Endothelial cell of umbilical vein (primary cell): ENCODE measurements around the gene HAUS3. TPM values are rescaled to one million over a fixed set of nuclear protein-coding genes. Genes with fewer than 3 reads are reported as not detected.

Source experiments
- BruUV-seq: library from RNA; stranded (reverse); fragments of 400-500 nt; replicated peaks from 2 replicates; lab custom pipeline; 2021; lab: Mats Ljungman, UMichigan
- CTCF ChIA-PET: fragments of 300-600, 350-600 bp; sonication (Branson Sonifier 250); formaldehyde crosslinking; loops from one replicate; lab custom pipeline; 2021; ENCODE audit warnings: antibody characterized with exemption, inconsistent platforms; lab: Charles Lee
- POLR2A ChIA-PET: fragments of 300-600, 350-600 bp; sonication (Branson Sonifier 250); formaldehyde crosslinking; loops from one replicate; lab custom pipeline; 2021; ENCODE audit warnings: antibody characterized with exemption, inconsistent platforms; lab: Charles Lee
- DNase-seq: peaks from one replicate; pipeline ENCODE4 v3.0.0-alpha.2; 2011; ENCODE audit warnings: low read depth, low spot score
- FAIRE-seq: peaks from 2 replicates; lab custom pipeline; 2011; peaks lifted over from hg19 to GRCh38; lab: Jason Lieb, UNC
- H2AFZ ChIP-seq: 2 replicates; pipeline ENCODE4 v1.6.0; 2012; ENCODE audit warnings: low read depth, low read length, control low read depth, inconsistent platforms
- H3K27ac ChIP-seq: 2 replicates; pipeline ENCODE4 v1.5.1; 2011; ENCODE audit warnings: low read depth, mild to moderate bottlenecking, control low read depth, low read length, moderate library complexity; ENCODE audit not compliant: insufficient read depth
- H3K27me3 ChIP-seq, 2 experiments: 2 replicates each; pipeline versions ENCODE4 v1.6.0 to v1.6.1; 2011; ENCODE audit warnings: low read length in 2 of 2, mixed read lengths in 1 of 2; ENCODE audit not compliant: control insufficient read depth in 2 of 2, insufficient read depth in 2 of 2
- H3K36me3 ChIP-seq, 2 experiments: 2 replicates in 1 of 2; 3 replicates in 1 of 2; pipeline ENCODE4 v1.5.1; 2011; ENCODE audit warnings: low read length in 2 of 2, mild to moderate bottlenecking in 1 of 2, moderate library complexity in 1 of 2; ENCODE audit not compliant: control insufficient read depth in 2 of 2, insufficient read depth in 2 of 2; ENCODE audit errors: extremely low read depth in 1 of 2
- H3K4me1 ChIP-seq: 3 replicates; pipeline ENCODE4 v1.5.1; 2011; ENCODE audit warnings: mild to moderate bottlenecking, low read length; ENCODE audit not compliant: control insufficient read depth, insufficient read depth; ENCODE audit errors: extremely low read depth
- H3K4me2 ChIP-seq: 2 replicates; pipeline ENCODE4 v1.6.1; 2011; ENCODE audit warnings: low read length, control low read depth, mixed read lengths; ENCODE audit not compliant: insufficient read depth
- H3K4me3 ChIP-seq, 3 experiments: fragments of 200-600 bp in 1 of 3; sonication (generic), shearing (Covaris generic) in 1 of 3; replicated peaks in 1 of 3; 2 replicates each; pipeline ENCODE4 v1.5.1; 2011 to 2016; ENCODE audit warnings: control low read depth in 3 of 3, low read length in 3 of 3, mild to moderate bottlenecking in 2 of 3, inconsistent platforms in 1 of 3, low read depth in 1 of 3, moderate library complexity in 1 of 3; ENCODE audit not compliant: insufficient read depth in 1 of 3
- H3K79me2 ChIP-seq: 2 replicates; pipeline ENCODE4 v1.6.0; 2012; ENCODE audit warnings: low read length, inconsistent platforms; ENCODE audit not compliant: control insufficient read depth, insufficient read depth
- H3K9ac ChIP-seq: replicated peaks from 2 replicates; pipeline ENCODE3; 2011; ENCODE audit warnings: low read length, control low read depth; ENCODE audit not compliant: insufficient read depth; ENCODE audit errors: extremely low read depth
- H3K9me1 ChIP-seq: replicated peaks from 3 replicates; pipeline ENCODE4 v1.6.0; 2011; ENCODE audit warnings: mild to moderate bottlenecking, low read length; ENCODE audit not compliant: control insufficient read depth, insufficient read depth; ENCODE audit errors: extremely low read depth
- H3K9me3 ChIP-seq: replicated peaks from 2 replicates; pipeline ENCODE4 v1.5.1; 2012; ENCODE audit warnings: low read length, inconsistent platforms; ENCODE audit not compliant: control insufficient read depth, insufficient read depth
- H4K20me1 ChIP-seq: replicated peaks from 2 replicates; pipeline ENCODE3; 2011; ENCODE audit warnings: mild to moderate bottlenecking, low read length; ENCODE audit not compliant: control insufficient read depth, insufficient read depth; ENCODE audit errors: extremely low read depth
- CTCF ChIP-seq, 2 donors: IDR thresholded peaks; 1 replicate in 1 of 2; 2 replicates in 1 of 2; pipeline ENCODE4 v1.5.1; 2011; ENCODE audit warnings: low read length in 2 of 2, mild to moderate bottlenecking in 2 of 2, moderate library complexity in 2 of 2, control low read depth in 1 of 2, inconsistent platforms in 1 of 2, low read depth in 1 of 2; ENCODE audit not compliant: insufficient read depth in 1 of 2; ENCODE audit errors: extremely low read depth in 1 of 2
- EZH2 ChIP-seq: IDR thresholded peaks from 2 replicates; pipeline ENCODE4 v1.6.1; 2012; ENCODE audit warnings: borderline replicate concordance, low read depth, mild to moderate bottlenecking, moderate library complexity, low read length, inconsistent platforms; ENCODE audit not compliant: severe bottlenecking
- FOS ChIP-seq: IDR thresholded peaks from 2 replicates; pipeline ENCODE4 v1.6.1; 2011; ENCODE audit warnings: mild to moderate bottlenecking, low read length, moderate library complexity, borderline replicate concordance; ENCODE audit not compliant: insufficient read depth
- GATA2 ChIP-seq: IDR thresholded peaks from 2 replicates; pipeline ENCODE4 v1.7.0; 2011; ENCODE audit warnings: low read depth, mild to moderate bottlenecking, moderate library complexity, mixed read lengths, low read length; ENCODE audit not compliant: insufficient read length, insufficient read depth
- JUN ChIP-seq: IDR thresholded peaks from 2 replicates; pipeline ENCODE4 v1.6.1; 2011; ENCODE audit warnings: borderline replicate concordance, low read depth; ENCODE audit not compliant: insufficient read length, insufficient read depth
- MAX ChIP-seq: IDR thresholded peaks from 2 replicates; pipeline ENCODE4 v1.6.1; 2011; ENCODE audit not compliant: insufficient read depth, insufficient read length
- MYC ChIP-seq: IDR thresholded peaks from one replicate; pipeline ENCODE4 v1.6.1; 2011; ENCODE audit warnings: mild to moderate bottlenecking, low read depth, low read length
- POLR2A ChIP-seq: IDR thresholded peaks from 2 replicates; pipeline ENCODE4 v1.6.1; 2012; ENCODE audit warnings: low read depth, mild to moderate bottlenecking, control low read depth, low read length
- POLR2AphosphoS5 ChIP-seq: IDR thresholded peaks from 2 replicates; pipeline ENCODE4 v1.6.1; 2012; ENCODE audit warnings: low read depth, mild to moderate bottlenecking, control low read depth, low read length, moderate library complexity; ENCODE audit not compliant: insufficient read depth
- dilution Hi-C: fragments of 300-500 bp; cut with MboI; formaldehyde crosslinking; loops from one replicate; pipeline ENCODE4 v1.15.0; 2019; ENCODE audit warnings: low sequenced_read_pairs; ENCODE audit not compliant: extremely low pct_ligation_motif_present
- intact Hi-C: fragments of 100-400 bp; cut with micrococcal nuclease; formaldehyde crosslinking; loops from one replicate; pipeline ENCODE4 v1.10.0; 2022
- polyA plus RNA-seq, 4 experiments: library from polyadenylated mRNA; depleted of rRNA in 3 of 4; stranded (reverse) in 3 of 4; unstranded in 1 of 4; fragments of >200 nt; gene quantifications; 2 replicates each; pipeline versions ENCODE4 v1.2.1 to v1.2.3, GENCODE V29; 2011 to 2012; ENCODE audit warnings: missing spikeins in 1 of 4
- total RNA-seq: library from RNA; stranded (reverse); gene quantifications from 2 replicates; pipeline ENCODE4 v1.2.3, GENCODE V29; 2021

HAUS3 gene
- total and polyA plus RNA-seq, 2 donors (not counting 3 experiments of a cell fraction or from before 2014, with no cell fraction given) = 4.4 to 15.9 TPM

- no peak overlapping the region for H3K4me2 ChIP-seq
Measured at GRCh38 chr4:2249526-2250356, 7.8 kb upstream of the HAUS3 start.

More at GRCh38 chr4:2249526-2250356, 7.8 kb upstream of the HAUS3 start:
- dilution Hi-C loops (no loop called here), intact Hi-C loops (no loop called here)
- H3K9me3 ChIP-seq = no peaks in the 10 kb centered on the region
- no peak overlapping the region for H3K4me3 ChIP-seq
- H3K36me3 ChIP-seq = peaks cover 2 to 34% of the 10 kb centered on the region in 2 experiments
- FAIRE-seq = no peak
- no peak for DNase-seq
- ChIA-PET POLR2A (interaction anchor here (0.5 kb wide), 1 partner anchor 27 kb away, joined by 4 read pairs; no protein-coding TSS in a partner anchor), CTCF (interaction anchor here (1.0 to 1.5 kb wide), 3 partner anchors 8 to 192 kb away, joined by 3 to 4 read pairs (median 3); no protein-coding TSS in a partner anchor)
- H4K20me1 ChIP-seq = no peaks in the 10 kb centered on the region
- TF ChIP-seq CTCF (IDR thresholded peaks at IDR 0.05; ENCODE audit: extremely low read depth in 1 of 2, insufficient read depth in 1 of 2, low read depth in 1 of 2, low read length in 2 of 2) (no peak), MAX (no peak), POLR2A (no peak), EZH2 (no peak), JUN (no peak), FOS (no peak), POLR2AphosphoS5 (no peak), MYC (no peak), GATA2 (no peak)
- no peaks in the 10 kb centered on the region for H3K9me1 ChIP-seq
- H3K9ac ChIP-seq = no peak overlapping the region
- no TSS peak for BruUV-seq
- H3K4me1 ChIP-seq = no peaks in the 10 kb centered on the region
- no peaks in the 10 kb centered on the region for H3K27me3 ChIP-seq
- H3K79me2 ChIP-seq = no peaks in the 10 kb centered on the region
- H2AFZ ChIP-seq = no peak overlapping the region
- no peak overlapping the region for H3K27ac ChIP-seq
